Mucosa of gallbladder (tissue), 1 donor: ENCODE data around the gene KLF16. TPM values are rescaled to one million over a fixed set of nuclear protein-coding genes. Genes with fewer than 3 reads are reported as not detected.

ENCODE experiments used
- DNase-seq: peaks from one replicate; pipeline ENCODE4 v3.0.0-alpha.2; 2020; ENCODE audit warnings: low spot score
- total RNA-seq: library from RNA; stranded (reverse); gene quantifications from one replicate; pipeline ENCODE4 v1.2.1, GENCODE V29; 2021
- donor health status: DM: no; HTN: no; CAD: no.

Gene KLF16
- total RNA-seq, 1 donor from 2014 or later = 23.2 TPM

- no peak for DNase-seq
Measured at GRCh38 chr19:1867349-1867724, 4.0 kb upstream of the KLF16 start.

DNA sequence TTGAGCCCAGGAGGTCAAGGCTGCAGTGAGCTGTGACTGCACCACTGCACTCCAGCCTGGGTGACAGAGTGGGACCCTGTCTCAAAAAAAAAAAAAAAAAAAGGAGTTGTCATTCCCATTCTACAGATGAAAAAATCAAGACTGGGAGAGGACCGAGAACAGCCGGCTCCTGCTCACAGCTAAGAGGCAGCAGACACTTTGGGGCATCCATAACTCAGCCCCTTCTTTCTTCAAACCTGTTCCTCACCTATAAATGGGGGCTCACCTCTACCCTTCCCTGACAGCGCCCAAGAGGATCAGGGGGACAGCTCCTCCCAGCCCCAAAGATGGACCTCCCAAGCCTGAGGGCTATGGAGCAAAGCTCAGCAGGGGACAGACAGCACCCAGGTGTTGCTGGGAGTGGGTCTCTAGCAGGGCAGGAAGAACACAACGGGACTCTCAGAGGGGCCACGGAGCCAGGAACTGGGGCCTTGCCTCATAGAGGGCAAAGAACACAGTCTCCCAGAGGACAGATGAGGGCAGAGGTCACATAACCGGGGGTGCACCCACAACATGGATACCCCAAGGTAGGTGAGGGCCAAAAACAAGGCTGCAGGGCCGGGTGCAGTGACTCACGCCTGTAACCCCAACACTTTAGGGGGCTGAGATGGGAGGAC, 3.4 kb upstream of the KLF16 start:
- DNase-seq = no peak

- DNase-seq = no peak
Measured at GRCh38 chr19:1865172-1866010, 2.0 kb upstream of the KLF16 start.

- peak; percentile 60 for DNase-seq
Measured at GRCh38 chr19:1864480-1865171, 1.2 kb upstream of the KLF16 start.

DNA sequence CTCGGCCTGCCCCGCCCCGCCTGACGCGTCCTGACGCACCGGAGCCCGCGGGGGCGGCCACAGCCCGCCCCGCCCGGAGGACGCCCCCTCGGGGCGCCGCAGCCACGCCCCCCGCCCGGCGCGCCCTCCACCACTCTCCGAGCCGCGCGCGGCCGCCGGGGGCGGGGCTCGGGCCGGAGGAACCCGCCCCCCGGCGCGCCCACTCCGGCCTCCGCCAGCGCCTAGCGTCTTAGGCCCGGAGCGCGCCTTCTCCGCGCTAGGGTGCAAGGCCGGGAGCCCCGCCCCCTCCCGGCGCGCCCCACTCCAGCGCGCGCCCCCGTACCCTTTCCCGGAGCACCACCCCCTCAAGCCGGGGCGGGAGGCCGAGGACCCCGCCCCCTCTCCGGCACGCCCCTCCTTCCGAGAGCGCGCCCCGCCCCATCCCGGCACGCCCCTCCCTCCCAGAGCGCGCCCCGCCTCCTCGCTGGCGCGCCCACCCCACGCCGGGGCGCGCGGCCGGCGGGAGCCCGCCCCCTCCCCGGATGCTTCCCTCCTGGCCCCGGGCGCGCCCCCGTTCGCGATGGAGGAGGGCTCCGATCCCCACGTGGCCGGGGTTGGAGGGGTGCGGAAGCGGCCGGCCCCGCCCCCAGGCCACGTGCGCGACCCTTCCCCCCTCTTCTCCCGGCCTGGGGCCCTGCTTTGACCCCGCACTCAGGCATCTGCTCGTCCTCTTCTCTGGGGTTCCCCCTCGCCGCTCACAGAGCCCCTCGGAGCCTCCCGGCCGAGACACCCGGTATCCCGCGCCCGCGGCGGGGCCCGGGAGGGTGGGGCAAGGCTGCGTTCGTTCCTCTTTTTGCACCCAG, 480 bp upstream of the KLF16 start:
- DNase-seq = peak; percentile 89

DNA sequence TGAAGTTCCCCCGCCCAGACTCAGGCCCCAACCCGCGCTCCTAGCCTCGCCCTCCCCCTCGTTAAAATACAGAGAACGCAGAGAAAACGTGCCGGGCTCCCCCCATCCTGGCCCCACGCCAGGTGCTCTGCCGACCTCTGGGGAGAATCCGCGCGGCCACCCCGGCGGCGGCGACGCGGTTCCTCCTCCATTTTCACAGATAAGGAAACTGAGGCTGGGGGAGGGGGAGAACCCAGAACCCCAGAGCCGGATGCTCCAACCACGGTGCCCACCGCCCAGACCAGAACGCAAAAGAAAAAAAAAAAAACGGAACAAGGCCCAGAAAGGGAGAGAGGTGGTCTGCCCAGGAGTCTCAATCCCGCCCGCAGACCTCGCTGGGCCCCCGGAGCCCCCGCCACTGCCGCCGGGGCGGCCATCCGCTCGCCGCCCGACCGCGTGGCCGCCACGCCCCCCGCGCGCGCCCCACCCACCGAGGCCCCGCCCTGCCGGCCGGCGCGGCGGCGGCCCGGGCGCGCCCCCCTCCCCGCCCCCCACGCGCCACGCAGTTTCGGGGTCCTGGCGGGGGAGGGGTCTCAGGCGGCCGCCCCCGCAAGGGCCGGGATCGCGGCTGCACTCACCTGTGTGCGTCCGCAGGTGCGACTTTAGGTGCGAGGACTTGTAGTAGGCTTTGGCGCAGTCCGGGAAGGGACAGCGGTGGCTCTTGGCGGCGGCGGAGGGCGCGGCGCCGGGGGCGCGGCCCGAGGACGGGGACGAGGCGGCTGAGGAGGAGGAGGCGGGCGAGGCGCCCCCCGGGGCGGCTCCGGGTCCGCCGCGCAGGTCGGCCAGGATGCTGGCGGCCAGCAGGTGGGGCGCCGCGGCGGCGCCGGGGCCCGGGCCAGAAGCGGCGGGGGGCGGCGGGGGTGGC, 703 bp downstream of the KLF16 start:
- no peak for DNase-seq

DNA sequence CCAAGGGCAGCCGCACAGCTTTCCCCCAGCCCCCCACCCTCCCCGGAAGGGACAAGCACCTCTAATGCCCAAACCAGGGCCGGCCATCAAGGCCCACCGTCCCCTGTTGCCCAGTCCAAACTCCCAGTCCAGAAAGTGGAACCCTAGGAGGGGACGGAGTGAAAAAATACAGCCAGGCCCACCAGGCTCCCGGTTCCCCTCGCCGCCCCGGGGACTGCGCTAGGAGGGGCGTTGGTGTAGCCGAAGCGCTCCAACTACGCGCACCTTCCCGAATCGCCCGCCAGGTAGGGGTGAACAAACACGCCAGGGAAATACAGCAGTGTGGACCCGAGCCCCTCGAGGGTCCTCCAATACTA, 1.3 kb downstream of the KLF16 start:
- DNase-seq = no peak

- DNase-seq = no peak
Measured at GRCh38 chr19:1861599-1862031, 1.8 kb downstream of the KLF16 start.

DNA sequence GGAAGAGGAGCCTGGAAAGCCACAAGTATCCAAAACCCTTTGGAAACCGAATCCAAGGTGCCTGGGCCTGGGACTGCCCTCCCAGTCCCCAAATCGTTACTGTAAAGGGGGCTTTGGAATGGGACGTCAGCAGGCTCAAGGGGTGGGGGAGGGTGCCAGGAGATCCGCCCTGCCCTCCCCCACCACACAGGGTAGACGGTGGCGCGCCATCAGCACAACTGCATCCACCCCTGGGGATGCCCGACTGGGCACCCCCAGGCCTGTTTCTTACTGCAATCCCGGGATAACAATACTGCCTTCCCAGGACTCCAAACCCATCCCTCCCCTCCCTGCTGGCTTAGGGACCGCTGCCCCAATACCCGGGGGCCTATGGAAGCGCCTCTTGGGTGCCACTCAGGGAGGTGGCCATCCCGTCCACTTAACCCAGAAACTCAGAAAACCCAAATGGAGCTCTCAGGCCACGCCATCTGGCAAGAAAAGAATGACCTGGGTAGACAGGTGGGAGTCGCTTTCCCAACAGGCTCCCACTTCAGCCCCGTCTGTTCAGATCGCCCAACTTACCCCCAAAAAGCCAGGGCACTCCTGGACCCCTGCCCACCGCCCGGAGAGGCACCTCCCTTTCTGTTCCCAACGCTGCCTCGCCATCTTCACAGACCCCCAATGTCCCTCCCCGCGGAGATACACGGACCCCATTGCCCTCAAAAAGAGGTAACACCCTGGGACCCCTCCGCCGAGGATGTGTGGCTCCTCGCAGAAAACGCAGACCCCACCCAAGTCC, 2.4 kb downstream of the KLF16 start:
- DNase-seq = no peak

GRCh38 chr19:1860042-1860775, 3.2 kb downstream of the KLF16 start:
- DNase-seq = peak; percentile 73

GRCh38 chr19:1859331-1859781, 4.0 kb downstream of the KLF16 start:
- DNase-seq = no peak

GRCh38 chr19:1858412-1859081, 4.8 kb downstream of the KLF16 start:
- no peak for DNase-seq

DNA sequence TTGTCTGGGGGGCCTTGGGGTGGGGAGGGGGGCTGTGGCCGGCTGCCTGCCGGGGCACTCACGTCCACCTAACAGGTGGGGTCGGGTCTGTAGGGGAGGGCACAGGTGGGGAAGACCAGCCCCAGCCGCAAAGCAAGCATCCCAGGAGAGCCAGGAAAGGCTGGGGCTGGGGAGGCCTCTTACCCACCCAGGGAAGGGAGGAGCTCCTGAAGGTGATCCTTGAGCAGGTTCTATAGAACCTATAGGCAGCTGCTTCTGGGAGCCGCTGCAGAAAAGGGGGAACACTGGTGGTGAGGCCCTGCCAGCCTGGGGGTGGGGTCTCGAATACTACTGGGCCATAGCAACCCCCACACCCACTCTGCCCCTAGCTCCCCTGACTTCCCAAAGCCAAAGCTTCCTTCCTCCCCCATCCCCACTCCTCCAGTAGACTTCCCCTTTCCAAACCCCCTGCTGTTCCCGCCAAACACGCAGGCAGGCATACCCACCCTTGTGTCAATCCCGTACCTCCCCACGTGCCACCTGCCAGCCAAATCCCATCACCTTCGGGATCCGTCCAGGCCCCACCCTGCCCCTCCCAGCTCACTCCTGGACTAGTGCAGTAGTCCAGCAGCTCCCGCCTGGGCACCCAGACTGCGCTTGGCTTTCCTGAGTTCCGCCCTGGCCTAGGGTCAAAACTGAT, 5.6 kb downstream of the KLF16 start:
- DNase-seq = no peak

DNA sequence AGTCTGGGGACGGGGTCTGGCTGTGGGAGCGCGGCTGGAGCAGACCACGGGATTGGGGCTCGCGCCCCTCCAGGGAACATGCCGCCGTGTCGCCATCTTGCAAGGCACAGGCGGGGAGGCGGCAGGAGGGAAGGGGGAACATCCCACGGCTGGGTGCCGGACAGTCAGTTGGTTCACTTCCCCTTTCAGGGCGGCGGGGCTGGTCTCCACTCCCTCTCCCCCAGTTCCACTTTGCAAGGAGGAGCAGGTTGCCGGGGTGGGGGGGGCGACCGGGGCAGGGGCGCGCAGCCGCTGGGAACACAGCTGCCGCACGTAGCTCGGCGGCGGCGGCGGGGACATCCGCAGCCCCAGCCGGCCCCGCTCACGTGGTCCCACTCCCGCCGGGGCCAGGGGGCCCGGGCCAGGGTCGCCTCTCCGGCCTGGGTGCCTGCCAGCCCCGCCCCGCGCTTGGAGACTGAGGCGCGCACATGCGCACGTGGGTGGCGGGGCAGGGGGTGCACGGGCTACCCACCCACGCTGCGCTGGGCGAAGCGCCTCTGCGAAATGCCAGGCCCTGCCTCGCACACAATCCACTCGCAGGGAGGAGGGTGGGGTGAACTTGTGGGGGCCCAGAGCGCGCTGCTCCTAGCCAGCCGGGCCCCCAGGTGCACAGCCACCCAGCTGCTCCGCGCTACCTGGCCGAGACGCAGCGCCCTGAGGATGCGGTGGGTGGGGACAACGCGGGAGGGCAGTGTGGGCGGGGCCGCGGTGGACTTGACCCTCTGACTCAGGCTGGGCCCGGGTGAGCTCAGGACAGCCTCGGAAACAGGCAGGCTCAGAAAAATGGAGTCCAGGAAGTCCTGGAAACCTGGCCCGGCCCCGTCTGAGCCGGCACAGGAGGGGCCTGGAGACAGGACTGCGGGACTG, 6.4 kb downstream of the KLF16 start:
- DNase-seq = peak; percentile 90

DNA sequence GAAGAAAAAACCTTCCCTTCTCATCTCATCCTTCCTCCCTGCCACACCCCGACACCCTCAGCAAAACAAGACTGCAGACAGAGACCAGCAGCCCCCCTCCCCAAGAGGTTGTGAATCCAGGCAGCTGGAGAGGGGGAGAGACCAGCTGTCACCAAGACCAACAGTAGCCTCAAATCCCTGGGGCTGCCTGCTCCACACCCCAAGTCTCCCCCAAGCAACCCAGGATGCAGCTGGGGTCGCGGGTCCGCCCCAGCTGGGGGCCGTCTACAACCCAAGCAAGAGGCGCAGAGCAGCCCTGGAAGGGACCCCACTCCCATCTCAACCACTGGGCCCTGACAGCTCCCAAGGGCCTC, 7.1 kb downstream of the KLF16 start:
- DNase-seq = no peak

DNA sequence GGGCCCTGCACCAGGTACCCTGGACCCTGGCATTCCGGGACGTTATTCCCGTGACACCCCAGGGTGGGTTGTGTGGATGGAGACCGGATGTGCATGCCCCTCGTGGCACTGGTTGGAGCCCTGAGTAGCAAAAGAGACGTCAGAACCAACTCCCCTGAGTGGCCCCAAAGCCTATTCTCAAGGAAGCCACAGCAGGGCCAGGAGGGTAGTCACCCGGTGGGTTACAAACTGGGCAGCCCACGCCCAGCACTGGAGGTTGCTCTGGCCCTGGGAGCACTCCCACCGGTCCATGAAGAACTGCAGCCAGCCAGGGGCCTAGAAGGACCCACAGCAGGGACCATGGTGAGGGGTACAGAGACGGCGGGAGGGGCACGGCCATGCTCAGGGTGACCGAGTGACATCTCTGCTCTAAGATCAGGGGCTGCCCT, 7.5 kb downstream of the KLF16 start:
- no peak for DNase-seq
